ENCODE results near the gene LSM8.

GRCh38 chr7:118214833-118215182 lies 30.8 kb downstream of the LSM8 start:
- TF ChIP-seq CTCF (conservative IDR thresholded peaks at IDR 0.05) (no peak), ZFX (IDR thresholded peaks at IDR 0.05) (no peak)
